HG03095 (cell line): ENCODE measurements around the gene RICTOR.

Experiments
- ATAC-seq: cut with Tn5 transposase; IDR thresholded peaks from one replicate; pipeline ENCODE4 v1.9.1; 2021; ENCODE audit warnings: moderate library complexity; ENCODE audit not compliant: unreplicated experiment

RICTOR gene

GRCh38 chr5:38940230-38940858 lies 133.9 kb downstream of the RICTOR start:
- ATAC-seq: no peak

GRCh38 chr5:38938973-38939372 lies 135.2 kb downstream of the RICTOR start:
- no peak for ATAC-seq

GRCh38 chr5:38938424-38938823 lies 135.8 kb downstream of the RICTOR start:
- ATAC-seq: no peak

- ATAC-seq: no peak
Observed at GRCh38 chr5:38936269-38936668, 137.9 kb downstream of the RICTOR start.

- ATAC-seq: no peak
Observed at GRCh38 chr5:38935437-38935836, 138.8 kb downstream of the RICTOR start.

- no peak for ATAC-seq
Observed at GRCh38 chr5:38932854-38933408, 141.3 kb downstream of the RICTOR start.

- no peak for ATAC-seq
Observed at GRCh38 chr5:38931731-38932130, 142.5 kb downstream of the RICTOR start.

GRCh38 chr5:38929838-38930237 lies 144.4 kb downstream of the RICTOR start:
- no peak for ATAC-seq

- no peak for ATAC-seq
Observed at GRCh38 chr5:38927470-38927869, 146.7 kb downstream of the RICTOR start.

- ATAC-seq: no peak
Observed at GRCh38 chr5:38926121-38926520, 148.1 kb downstream of the RICTOR start.

GRCh38 chr5:38925154-38925925 lies 148.9 kb downstream of the RICTOR start:
- ATAC-seq: no peak

GRCh38 chr5:38923661-38924451 lies 150.3 kb downstream of the RICTOR start:
- ATAC-seq: no peak

GRCh38 chr5:38922199-38922598 lies 152.0 kb downstream of the RICTOR start:
- ATAC-seq: peak; percentile 85

- ATAC-seq: no peak
Observed at GRCh38 chr5:38921174-38921573, 153.0 kb downstream of the RICTOR start.

GRCh38 chr5:38916802-38917201 lies 157.4 kb downstream of the RICTOR start:
- ATAC-seq: no peak

- ATAC-seq: no peak
Observed at GRCh38 chr5:38913714-38914113, 160.5 kb downstream of the RICTOR start.

- no peak for ATAC-seq
Observed at GRCh38 chr5:38911933-38912332, 162.3 kb downstream of the RICTOR start.

- ATAC-seq: no peak
Observed at GRCh38 chr5:38906503-38906902, 167.7 kb downstream of the RICTOR start.

- ATAC-seq: no peak
Observed at GRCh38 chr5:38905516-38905915, 168.7 kb downstream of the RICTOR start.

GRCh38 chr5:38899936-38900335 lies 174.3 kb downstream of the RICTOR start:
- ATAC-seq: no peak

GRCh38 chr5:38896760-38897159 lies 177.4 kb downstream of the RICTOR start:
- ATAC-seq: no peak
